HG02885 (cell line): Measurements from ENCODE around the gene CDC42EP5.

Experiments
- ATAC-seq: cut with Tn5 transposase; IDR thresholded peaks from one replicate; pipeline ENCODE4 v1.9.1; 2021; ENCODE audit warnings: mild to moderate bottlenecking; ENCODE audit not compliant: unreplicated experiment, poor library complexity

Gene CDC42EP5

DNA sequence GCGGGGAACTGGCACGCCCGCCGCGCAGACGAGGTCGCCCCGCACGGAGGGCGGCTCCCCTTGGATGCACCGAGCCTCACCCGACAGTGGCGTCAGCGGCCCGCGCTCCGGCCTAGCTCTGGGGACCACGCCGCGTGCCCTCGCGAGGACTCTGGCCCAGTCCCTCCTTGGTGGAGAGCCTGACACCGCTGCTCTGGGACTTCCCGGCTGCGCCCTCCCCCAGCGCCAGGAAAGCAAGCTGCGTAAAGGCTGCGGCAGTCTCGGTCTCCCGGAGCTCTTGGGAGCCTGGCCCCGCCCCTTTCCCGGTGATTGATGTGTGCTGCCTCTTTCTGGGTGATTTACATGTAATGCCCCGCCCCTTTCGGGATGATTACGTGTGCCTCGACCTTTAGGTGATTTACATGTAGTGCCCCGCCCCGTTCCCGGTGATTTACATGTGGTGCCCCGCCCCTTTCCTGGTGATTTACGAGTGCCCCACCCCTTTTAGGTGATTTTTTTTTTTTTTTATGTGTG is 9.5 kb downstream of the CDC42EP5 start, which contains the start of gene LENG9:
Gene LENG9, minus strand, starts transcription at position 248 of the 513 bp plus-strand sequence. CDS start 252 bp downstream, outside the sequence.
- ATAC-seq = peak; percentile 67

- peak; percentile 14 for ATAC-seq
Observed at GRCh38 chr19:54462655-54463530, 10.2 kb downstream of the CDC42EP5 start.

- ATAC-seq = no peak
Observed at GRCh38 chr19:54462047-54462654, 10.9 kb downstream of the CDC42EP5 start.

GRCh38 chr19:54461613-54462012 is 11.5 kb downstream of the CDC42EP5 start:
- ATAC-seq = no peak

- ATAC-seq = no peak
Observed at GRCh38 chr19:54461210-54461609, 11.9 kb downstream of the CDC42EP5 start.

GRCh38 chr19:54460230-54461005 is 12.7 kb downstream of the CDC42EP5 start:
- no peak for ATAC-seq

- no peak for ATAC-seq
Observed at GRCh38 chr19:54459282-54460229, 13.5 kb downstream of the CDC42EP5 start.

- ATAC-seq = no peak
Observed at GRCh38 chr19:54458648-54459281, 14.3 kb downstream of the CDC42EP5 start.

GRCh38 chr19:54457773-54458647 is 15.1 kb downstream of the CDC42EP5 start:
- ATAC-seq = no peak

GRCh38 chr19:54456423-54457373 is 16.4 kb downstream of the CDC42EP5 start:
- no peak for ATAC-seq

DNA sequence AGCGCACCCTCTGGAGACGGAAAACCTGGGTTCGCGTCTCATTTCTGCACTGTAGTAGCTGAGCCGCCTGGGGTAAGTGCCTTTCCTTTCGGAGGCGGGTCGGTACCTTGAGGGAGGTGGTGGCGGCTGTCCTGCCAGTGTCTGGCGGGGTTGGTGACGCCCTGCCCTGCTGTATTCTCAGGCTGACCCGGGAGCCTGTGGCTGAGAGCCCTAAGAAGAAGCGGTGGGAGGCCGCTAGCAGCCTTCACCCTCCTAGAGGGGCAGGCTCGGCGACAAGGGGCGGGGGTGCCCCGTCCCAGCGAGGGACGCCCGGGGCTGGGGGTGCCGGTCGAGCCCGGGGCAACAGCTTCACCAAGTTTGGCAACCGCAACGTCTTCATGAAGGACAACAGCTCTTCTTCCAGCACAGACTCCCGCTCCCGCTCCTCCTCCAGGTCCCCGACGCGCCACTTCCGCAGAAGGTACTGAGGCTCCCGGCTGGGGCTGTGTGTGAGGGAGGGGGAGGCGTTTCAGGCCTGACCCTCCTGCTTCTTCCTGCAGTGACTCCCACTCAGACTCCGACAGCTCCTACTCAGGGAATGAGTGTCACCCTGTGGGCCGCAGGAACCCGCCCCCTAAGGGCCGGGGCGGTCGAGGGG is 17.2 kb downstream of the CDC42EP5 start:
- ATAC-seq = no peak

- no peak for ATAC-seq
Observed at GRCh38 chr19:54454781-54455675, 18.1 kb downstream of the CDC42EP5 start.

- no peak for ATAC-seq
Observed at GRCh38 chr19:54453921-54454780, 18.9 kb downstream of the CDC42EP5 start.

GRCh38 chr19:54452626-54453025 is 20.5 kb downstream of the CDC42EP5 start:
- ATAC-seq = no peak

GRCh38 chr19:54451997-54452396 is 21.1 kb downstream of the CDC42EP5 start:
- no peak for ATAC-seq
